ENCODE results near the gene KREMEN1. TPM values are rescaled to one million over a fixed set of nuclear protein-coding genes. Genes with fewer than 3 reads are reported as not detected.

KREMEN1 gene
- total and polyA plus RNA-seq, 4 donors: 1.2 to 22.6 (median 3.8) TPM

DNA sequence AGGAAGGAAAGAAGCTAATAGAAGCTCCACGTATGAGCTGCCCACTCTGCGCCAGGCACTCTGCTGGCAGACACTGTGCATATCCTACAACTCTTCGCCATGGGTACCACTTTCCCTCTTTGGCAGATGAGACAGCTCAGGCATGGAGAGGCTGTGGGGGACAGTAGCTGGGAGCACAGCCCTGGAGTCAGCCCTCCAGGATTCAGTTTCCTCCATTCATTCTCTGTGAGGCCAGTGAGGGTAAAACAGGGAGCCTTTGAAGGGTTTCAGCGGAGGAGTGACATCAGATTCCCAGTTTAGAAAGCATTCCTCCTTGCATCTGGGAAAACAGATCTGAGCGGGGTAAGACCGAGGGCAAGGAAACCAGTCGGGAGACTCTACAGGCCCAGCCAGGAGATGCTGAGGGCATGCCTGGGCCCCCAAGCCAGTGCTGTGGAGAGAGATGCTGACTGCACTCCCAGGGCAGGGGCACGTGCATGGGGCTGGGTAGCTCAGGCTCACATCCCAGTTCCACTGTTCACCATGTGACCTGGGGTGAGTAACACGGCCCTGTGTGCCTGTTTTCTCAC, 74.6 kb downstream of the KREMEN1 start:
- TF ChIP-seq SP1 (IDR thresholded peaks at IDR 0.05): no peak
- TF ChIP-seq, protein P1, sequence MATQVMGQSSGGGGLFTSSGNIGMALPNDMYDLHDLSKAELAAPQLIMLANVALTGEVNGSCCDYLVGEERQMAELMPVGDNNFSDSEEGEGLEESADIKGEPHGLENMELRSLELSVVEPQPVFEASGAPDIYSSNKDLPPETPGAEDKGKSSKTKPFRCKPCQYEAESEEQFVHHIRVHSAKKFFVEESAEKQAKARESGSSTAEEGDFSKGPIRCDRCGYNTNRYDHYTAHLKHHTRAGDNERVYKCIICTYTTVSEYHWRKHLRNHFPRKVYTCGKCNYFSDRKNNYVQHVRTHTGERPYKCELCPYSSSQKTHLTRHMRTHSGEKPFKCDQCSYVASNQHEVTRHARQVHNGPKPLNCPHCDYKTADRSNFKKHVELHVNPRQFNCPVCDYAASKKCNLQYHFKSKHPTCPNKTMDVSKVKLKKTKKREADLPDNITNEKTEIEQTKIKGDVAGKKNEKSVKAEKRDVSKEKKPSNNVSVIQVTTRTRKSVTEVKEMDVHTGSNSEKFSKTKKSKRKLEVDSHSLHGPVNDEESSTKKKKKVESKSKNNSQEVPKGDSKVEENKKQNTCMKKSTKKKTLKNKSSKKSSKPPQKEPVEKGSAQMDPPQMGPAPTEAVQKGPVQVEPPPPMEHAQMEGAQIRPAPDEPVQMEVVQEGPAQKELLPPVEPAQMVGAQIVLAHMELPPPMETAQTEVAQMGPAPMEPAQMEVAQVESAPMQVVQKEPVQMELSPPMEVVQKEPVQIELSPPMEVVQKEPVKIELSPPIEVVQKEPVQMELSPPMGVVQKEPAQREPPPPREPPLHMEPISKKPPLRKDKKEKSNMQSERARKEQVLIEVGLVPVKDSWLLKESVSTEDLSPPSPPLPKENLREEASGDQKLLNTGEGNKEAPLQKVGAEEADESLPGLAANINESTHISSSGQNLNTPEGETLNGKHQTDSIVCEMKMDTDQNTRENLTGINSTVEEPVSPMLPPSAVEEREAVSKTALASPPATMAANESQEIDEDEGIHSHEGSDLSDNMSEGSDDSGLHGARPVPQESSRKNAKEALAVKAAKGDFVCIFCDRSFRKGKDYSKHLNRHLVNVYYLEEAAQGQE (IDR thresholded peaks at IDR 0.05): no peak
- TF ChIP-seq, protein P2, sequence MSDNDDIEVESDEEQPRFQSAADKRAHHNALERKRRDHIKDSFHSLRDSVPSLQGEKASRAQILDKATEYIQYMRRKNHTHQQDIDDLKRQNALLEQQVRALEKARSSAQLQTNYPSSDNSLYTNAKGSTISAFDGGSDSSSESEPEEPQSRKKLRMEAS (IDR thresholded peaks at IDR 0.05): no peak
- TF ChIP-seq RXRA (IDR thresholded peaks at IDR 0.05): no peak
- TF ChIP-seq CTCF (IDR thresholded peaks at IDR 0.05; ENCODE audit: low read depth, low read length, missing input control): no peak
- TF ChIP-seq FOXA2 (IDR thresholded peaks at IDR 0.05): no peak
- TF ChIP-seq JUND (IDR thresholded peaks at IDR 0.05): no peak
- no peak for TF ChIP-seq FOXA1 (IDR thresholded peaks at IDR 0.05)
- no peak for TF ChIP-seq GABPA (IDR thresholded peaks at IDR 0.05 in 1 of 2, conservative IDR thresholded peaks at IDR 0.05 in 1 of 2)
- TF ChIP-seq YY1 (IDR thresholded peaks at IDR 0.05): no peak
- no peak for TF ChIP-seq TAF1 (conservative IDR thresholded peaks at IDR 0.05)
- no peak for TF ChIP-seq NR2F2 (IDR thresholded peaks at IDR 0.05)
- no peak for TF ChIP-seq HNF4G (IDR thresholded peaks at IDR 0.05)
- TF ChIP-seq, protein P3, sequence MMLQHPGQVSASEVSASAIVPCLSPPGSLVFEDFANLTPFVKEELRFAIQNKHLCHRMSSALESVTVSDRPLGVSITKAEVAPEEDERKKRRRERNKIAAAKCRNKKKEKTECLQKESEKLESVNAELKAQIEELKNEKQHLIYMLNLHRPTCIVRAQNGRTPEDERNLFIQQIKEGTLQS (IDR thresholded peaks at IDR 0.05): no peak
- no peak for TF ChIP-seq EGR1 (IDR thresholded peaks at IDR 0.05; ENCODE audit: low read depth in 2 of 2)
- TF ChIP-seq ZBTB33 (IDR thresholded peaks at IDR 0.05): no peak
- TF ChIP-seq RAD21 (IDR thresholded peaks at IDR 0.05): no peak
- H3K9ac ChIP-seq (ENCODE audit: low read depth in 1 of 2, low read length in 2 of 2): no peak overlapping the region
- no peak overlapping the region for H3K4me3 ChIP-seq (ENCODE audit: low read depth in 1 of 3, low read length in 3 of 3)
- H3K36me3 ChIP-seq (ENCODE audit: control insufficient read depth in 4 of 4, insufficient read depth in 3 of 4, low read depth in 1 of 4, low read length in 3 of 4): peaks cover 0 to 3% (median under 1%) of the 10 kb centered on the region in 4 donors
- peak; percentile 14 for DNase-seq (ENCODE audit: low spot score)
- H3K27ac ChIP-seq (ENCODE audit: low read depth in 1 of 2, low read length in 2 of 2): no peak overlapping the region
- WGBS: 91% methylated on average over 9 of the region's 9 CpGs
- H3K27me3 ChIP-seq (ENCODE audit: control insufficient read depth in 4 of 4, insufficient read depth in 4 of 4, low read length in 3 of 4): no peaks in the 10 kb centered on the region
- no peaks in the 10 kb centered on the region for H3K9me3 ChIP-seq (ENCODE audit: control insufficient read depth in 4 of 4, low read length in 3 of 4)
- H3K4me1 ChIP-seq (ENCODE audit: control insufficient read depth in 4 of 4, insufficient read depth in 4 of 4, low read length in 3 of 4): peaks cover 0 to 4% (median 1%) of the 10 kb centered on the region in 4 donors

All from liver (tissue), 9 donors.